IPS-15b (cell line): Measurements from ENCODE around the gene PTPRN2.
"Not testable (repeated sequence)": the region's sequence is repeated elsewhere in the genome, so short reads cannot be mapped to it uniquely, and the experiment has no call there.

Experiments used
- H3K27me3 ChIP-seq: one replicate; pipeline ENCODE4 v1.6.1; 2013; ENCODE audit warnings: low read length; ENCODE audit not compliant: control insufficient read depth, insufficient read depth
- H3K36me3 ChIP-seq: one replicate; pipeline ENCODE4 v1.6.1; 2013; ENCODE audit warnings: low read length; ENCODE audit not compliant: control insufficient read depth, insufficient read depth
- H3K4me1 ChIP-seq: one replicate; pipeline ENCODE4 v1.6.1; 2013; ENCODE audit warnings: mild to moderate bottlenecking, low read length; ENCODE audit not compliant: control insufficient read depth, insufficient read depth
- H3K4me3 ChIP-seq: one replicate; pipeline ENCODE4 v1.5.1; 2013; ENCODE audit warnings: low read depth, low read length
- H3K9ac ChIP-seq: one replicate; pipeline ENCODE4 v1.6.1; 2013; ENCODE audit warnings: low read depth, mild to moderate bottlenecking, low read length
- H3K9me3 ChIP-seq: one replicate; pipeline ENCODE4 v1.6.1; 2013; ENCODE audit warnings: mild to moderate bottlenecking, low read length; ENCODE audit not compliant: control insufficient read depth, insufficient read depth

Gene PTPRN2

DNA sequence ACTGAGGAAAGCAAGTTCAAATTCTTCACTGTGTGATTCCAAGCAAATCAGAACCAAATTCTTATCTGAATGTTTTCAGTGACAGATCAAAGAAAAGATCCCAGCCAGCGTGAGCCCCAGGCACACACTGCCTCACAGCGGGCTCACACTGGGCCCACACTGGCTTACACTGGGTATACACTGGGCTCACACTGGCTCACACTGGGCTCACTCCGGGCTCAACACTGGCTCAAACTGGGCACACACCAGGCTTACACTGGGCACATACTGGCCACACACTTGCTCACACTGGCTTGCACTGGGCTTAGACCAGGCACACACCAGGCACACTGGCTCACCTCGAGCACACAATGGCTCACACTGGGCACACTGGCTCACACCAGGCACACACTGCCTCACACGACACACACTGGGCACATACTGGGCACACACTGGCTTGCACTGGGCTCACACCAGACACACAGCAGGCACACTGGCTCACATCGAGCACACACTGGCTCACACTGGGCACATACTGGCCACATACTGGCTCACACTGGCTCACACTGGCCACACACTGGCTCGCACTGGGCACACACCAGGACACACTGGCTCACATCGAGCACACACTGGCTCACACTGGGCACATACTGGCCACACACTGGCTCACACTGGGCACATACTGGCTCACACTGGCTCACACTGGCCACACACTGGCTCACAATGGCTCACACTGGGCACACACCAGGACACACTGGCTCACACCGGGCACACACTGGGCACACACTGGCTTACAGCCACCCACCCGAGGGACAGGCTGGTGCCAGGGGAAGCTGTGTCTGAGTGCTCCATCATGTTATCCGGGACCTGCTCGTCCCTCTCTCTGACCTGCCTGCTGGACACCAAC, 156.3 kb downstream of the PTPRN2 start:
- Histone ChIP-seq H3K4me3 (no peak overlapping the region), H3K27me3 (no peaks in the 10 kb centered on the region), H3K36me3 (no peaks in the 10 kb centered on the region), H3K9ac (no peak overlapping the region), H3K4me1 (no peaks in the 10 kb centered on the region), H3K9me3 (no peaks in the 10 kb centered on the region)

DNA sequence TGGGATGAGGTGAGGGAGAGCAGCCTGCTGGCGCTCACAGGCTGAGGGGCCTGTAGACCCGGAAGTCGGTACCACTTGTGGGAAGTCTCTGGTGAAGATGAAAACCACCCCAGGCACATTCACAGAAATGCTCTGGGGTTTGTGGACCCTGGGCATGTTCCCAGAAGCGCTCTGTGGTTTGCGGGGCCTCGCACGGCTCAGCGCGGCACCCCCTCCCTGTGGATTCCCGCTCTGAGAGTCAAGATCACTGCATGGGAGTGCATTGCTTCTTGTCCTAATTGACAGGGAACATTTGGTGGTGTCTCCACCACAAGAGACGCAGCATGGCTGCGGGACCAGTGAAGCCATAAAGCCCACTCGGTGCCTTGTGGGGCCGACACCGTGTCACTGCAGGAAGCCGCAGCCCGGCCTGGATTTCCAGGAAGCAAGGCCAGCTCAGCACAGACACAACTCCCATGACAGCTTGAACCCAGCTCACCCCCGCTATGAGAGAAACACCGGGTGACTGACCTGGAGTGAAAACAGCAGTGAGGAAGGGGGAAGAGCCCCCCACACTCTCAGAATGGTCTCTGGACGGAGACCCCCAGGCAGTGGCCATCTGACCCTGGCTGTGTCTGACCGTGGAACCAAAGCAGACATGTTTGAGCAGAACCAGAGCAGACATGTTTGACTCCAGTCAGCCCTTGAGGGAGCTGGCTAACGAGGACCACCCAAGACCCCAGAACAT, 157.2 kb downstream of the PTPRN2 start:
- no peaks in the 10 kb centered on the region for H3K4me1 ChIP-seq
- no peaks in the 10 kb centered on the region for H3K36me3 ChIP-seq
- no peaks in the 10 kb centered on the region for H3K27me3 ChIP-seq
- H3K9me3 ChIP-seq = no peaks in the 10 kb centered on the region
- H3K9ac ChIP-seq = no peak overlapping the region
- H3K4me3 ChIP-seq = no peak overlapping the region

DNA sequence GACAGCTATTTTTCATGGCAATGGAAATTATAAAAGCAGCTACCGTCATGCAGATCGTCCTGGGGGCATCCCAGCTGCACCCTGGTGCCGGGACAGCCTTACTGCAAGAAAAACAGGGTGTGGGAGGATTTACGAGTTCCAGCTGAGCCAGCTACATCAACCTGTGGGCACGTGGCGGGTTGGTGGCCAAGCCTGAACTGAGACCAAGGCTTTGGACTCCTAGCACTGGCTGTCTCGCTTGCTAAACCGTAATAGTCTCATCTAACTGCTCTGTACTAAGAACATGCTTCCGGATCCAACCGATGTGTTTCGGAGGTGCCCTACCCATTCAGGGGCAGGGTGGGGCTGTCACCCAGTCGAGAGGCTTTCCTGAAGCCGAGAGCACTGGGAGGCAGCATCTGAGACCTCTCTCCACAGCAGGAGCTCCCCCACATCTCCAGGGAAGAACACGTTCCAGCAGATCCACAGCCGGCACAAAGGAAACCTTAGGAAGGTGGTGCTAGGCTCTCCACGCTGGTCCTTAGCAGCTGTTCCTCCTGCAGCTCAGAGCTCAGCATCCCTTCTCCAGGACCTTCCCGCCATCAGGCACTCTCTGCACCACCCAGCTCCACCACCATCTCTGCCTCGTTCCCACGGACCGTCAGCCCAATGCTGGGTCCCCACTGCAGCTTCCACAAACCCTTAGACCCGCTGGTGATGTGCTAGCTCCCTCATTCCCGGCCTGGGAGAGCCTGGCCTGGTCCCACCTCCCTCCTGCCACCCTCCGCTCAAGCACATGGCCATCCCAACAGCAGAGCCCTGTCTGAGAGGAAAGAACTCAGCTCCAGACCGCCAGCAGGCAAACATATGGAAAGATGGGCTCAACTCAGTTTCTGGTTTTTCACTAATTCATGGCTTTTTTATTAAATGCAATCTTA, 158.5 kb downstream of the PTPRN2 start:
- Histone ChIP-seq H3K4me3 (no peak overlapping the region), H3K27me3 (no peaks in the 10 kb centered on the region), H3K4me1 (no peaks in the 10 kb centered on the region), H3K9me3 (no peaks in the 10 kb centered on the region), H3K36me3 (no peaks in the 10 kb centered on the region), H3K9ac (no peak overlapping the region)

DNA sequence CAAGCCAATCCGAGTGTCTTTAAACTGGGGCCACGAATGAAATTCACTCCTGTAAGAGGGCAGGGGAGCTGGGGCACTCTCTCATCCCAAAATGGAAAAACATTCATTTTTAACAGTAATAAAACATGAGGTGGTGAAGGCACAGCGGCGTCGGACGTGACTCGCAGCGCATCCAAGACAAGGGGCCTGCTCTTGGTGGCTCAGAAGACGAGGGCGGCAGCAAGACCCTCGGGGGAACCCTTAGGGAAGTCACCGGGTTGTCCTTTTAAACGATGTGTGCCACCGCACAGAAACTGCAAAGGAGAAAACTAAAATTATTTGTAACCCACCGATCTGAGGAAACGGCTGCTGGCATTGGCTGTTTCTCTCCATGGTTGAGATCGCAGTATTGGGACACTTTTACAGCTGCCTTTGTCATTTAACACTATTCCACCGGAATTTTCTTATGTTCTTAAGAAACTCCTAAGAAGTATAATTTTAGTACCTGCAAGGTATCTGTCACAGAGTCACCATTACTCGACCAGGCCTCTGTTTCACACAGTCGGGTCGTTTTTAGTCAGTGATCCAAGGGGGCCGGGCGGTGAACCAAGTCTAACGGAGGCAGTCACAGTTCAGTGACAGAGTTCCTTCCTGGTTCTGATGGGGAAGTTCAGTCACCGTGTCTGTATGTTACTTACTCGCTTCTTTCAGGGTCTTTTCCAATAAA, 159.3 kb downstream of the PTPRN2 start:
- H3K27me3 ChIP-seq = no peaks in the 10 kb centered on the region
- H3K4me3 ChIP-seq = no peak overlapping the region
- H3K9ac ChIP-seq = no peak overlapping the region
- H3K36me3 ChIP-seq = no peaks in the 10 kb centered on the region
- no peaks in the 10 kb centered on the region for H3K9me3 ChIP-seq
- H3K4me1 ChIP-seq = no peaks in the 10 kb centered on the region

DNA sequence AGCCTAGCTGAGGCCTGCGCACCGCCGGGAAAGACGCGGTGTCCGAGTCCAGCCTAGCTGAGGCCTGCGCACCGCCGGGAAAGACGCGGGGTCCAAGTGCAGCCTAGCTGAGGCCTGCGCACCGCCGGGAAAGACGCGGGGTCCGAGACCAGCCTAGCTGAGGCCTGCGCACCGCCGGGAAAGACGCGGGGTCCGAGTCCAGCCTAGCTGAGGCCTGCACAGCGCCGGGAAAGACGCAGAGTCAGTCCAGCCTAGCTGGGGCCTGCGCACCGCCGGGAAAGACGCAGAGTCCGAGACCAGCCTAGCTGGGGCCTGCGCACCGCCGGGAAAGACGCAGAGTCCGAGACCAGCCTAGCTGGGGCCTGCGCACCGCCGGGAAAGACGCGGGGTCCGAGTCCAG, 161.9 kb downstream of the PTPRN2 start:
- H3K4me1 ChIP-seq, H3K9me3 ChIP-seq, H3K27me3 ChIP-seq, H3K36me3 ChIP-seq, H3K9ac ChIP-seq, H3K4me3 ChIP-seq: not testable (repeated sequence)

DNA sequence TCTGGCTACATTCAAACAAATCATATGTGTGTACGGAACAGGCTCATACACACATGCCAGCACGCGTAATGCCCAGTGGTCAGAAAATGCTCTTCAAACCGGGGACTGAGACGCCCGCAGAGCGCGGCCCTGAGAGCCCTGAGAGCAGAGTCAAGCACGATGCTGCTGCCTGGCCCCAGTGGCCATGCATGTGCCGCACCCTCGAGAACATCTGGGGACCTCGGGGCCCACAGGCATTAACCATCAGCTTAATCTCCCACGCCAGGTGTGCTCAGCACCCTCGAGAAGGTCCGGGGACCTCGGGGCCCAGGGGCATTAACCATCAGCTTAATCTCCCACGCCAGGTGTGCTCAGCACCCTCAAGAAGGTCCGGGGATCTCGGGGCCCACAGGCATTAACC, 163.1 kb downstream of the PTPRN2 start:
- no peaks in the 10 kb centered on the region for H3K27me3 ChIP-seq
- peaks cover 3% of the 10 kb centered on the region for H3K36me3 ChIP-seq
- H3K9me3 ChIP-seq = no peaks in the 10 kb centered on the region
- no peaks in the 10 kb centered on the region for H3K4me1 ChIP-seq
- no peak overlapping the region for H3K9ac ChIP-seq
- no peak overlapping the region for H3K4me3 ChIP-seq

DNA sequence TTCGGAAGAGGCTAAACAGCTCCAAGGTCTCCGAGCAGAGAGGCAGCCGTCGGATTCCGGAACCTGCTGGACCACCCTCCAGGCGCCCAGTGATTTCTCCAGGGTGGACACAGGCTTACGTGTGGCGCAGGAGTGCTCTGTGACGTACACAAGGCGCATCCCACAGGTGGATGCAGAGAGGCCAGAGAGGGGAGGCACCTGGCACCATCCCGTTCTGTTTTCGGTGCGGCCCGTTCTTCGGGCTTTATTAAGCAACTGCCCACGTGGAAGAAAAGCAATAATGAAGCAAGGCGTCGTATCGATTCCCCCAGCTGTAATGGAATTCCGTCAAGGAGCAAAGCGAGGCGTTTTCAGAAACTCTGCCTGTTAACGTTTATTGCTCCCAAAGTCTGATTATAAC, 163.6 kb downstream of the PTPRN2 start:
- Histone ChIP-seq H3K9ac (no peak overlapping the region), H3K36me3 (peaks cover 3% of the 10 kb centered on the region), H3K27me3 (no peaks in the 10 kb centered on the region), H3K9me3 (no peaks in the 10 kb centered on the region), H3K4me3 (no peak overlapping the region), H3K4me1 (no peaks in the 10 kb centered on the region)

DNA sequence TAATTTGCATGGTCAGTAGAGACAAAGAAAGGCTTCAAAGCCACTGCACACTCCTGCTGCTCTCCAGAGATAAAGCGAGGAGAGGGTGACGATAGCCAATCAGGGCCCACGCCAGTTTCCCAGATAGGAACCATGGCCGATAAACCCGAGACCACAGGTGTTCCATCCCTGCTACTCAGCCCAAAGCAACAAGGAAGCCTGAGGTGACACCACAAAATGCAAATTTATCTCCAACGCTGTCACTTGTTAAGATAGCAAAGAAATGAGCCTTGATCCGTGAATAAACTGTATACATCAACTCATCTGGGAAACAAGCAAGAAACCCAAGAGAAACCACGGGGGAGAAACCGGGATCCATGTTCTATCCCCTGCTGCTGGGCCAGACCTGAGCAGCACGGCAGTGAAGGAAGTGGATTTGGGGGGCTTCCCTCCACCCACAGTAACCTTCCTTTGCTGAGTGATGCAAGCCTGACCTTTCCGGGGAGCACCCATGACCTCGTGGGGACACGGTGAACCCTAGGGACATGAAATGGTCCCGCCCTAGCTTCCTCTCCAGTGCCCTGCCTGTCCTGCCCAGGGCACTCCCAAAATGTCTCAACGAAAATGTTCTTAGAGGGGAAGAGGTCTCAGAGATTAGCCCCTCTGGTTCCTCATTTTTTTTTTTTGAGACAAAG, 164.6 kb downstream of the PTPRN2 start:
- Histone ChIP-seq H3K9me3 (no peaks in the 10 kb centered on the region), H3K27me3 (no peaks in the 10 kb centered on the region), H3K9ac (no peak overlapping the region), H3K36me3 (peaks cover 5% of the 10 kb centered on the region), H3K4me1 (no peaks in the 10 kb centered on the region), H3K4me3 (no peak overlapping the region)

DNA sequence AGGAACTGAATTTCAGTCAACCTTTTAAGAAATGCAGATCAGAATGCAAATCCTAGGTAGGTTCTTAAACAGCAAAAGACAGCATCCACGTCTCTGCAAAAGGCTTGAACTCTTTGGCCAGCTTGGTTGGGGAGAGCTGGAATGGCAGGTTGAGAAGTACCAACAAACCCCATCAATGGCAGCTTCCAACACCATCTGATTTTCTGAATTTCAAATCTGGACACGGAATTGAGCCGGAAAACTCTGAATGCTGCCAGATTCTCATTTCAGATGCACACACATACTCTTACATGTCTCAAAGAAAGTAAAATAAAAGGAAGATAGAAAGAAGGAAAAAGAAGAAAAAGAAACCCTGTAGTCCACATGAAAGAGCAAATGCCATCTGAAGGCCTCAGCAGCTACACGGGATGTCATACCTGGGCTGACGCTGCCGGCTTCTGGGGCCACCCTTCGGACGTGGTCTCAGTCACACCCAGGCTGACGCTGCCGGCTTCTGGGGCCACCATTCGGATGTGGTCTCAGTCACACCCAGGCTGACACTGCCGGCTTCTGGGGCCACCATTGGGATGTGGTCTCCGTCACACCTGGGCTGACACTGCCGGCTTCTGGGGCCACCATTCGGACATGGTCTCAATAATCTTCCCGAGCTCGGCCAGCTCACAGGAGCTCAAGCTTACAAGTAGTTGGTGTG, 165.3 kb downstream of the PTPRN2 start:
- Histone ChIP-seq H3K4me3 (no peak overlapping the region), H3K9me3 (no peaks in the 10 kb centered on the region), H3K4me1 (no peaks in the 10 kb centered on the region), H3K9ac (no peak overlapping the region), H3K36me3 (peaks cover 5% of the 10 kb centered on the region), H3K27me3 (no peaks in the 10 kb centered on the region)

DNA sequence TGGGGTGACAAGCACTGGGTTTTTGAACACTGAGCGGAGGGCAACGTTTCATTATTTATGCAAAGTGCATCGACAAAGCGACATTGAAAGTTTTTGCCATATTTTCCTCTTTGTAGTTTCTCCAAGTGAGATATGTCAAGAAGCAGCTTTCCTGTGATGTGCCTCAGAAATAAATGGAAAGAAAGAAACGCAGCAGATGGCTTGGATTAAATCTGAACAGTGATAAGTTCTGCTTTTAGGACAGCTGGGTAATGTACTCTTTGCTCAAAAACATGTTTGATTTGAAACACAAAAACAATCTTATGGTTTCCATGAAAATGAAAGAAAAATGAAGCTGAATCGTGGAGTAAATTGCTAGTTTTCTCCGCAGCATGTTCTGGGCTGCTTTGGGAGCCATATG, 166.3 kb downstream of the PTPRN2 start:
- Histone ChIP-seq H3K9ac (no peak overlapping the region), H3K4me1 (no peaks in the 10 kb centered on the region), H3K9me3 (no peaks in the 10 kb centered on the region), H3K4me3 (no peak overlapping the region), H3K36me3 (peaks cover 5% of the 10 kb centered on the region), H3K27me3 (no peaks in the 10 kb centered on the region)
